ENCODE results near the gene ADAMTS18.

DNA sequence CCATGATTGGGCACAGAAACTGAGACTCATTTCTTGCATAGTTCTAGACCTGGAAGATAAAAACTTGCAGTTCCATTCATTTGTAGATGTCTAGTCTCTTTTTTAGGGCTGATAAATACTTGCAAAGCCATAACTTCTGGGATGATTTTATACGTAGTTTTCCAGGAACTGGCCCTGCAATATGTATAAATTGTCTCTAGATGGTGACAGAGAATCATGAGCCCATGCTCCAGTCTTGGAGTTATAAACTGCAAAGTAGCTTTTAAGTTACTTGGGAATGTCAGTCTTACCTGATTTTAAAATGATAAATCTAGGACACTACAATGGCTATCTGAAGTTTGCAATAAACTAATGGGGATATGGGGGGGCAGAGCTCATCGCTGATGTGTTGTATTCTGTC lies 3.0 kb upstream of the ADAMTS18 start:
- TF ChIP-seq, protein P1, sequence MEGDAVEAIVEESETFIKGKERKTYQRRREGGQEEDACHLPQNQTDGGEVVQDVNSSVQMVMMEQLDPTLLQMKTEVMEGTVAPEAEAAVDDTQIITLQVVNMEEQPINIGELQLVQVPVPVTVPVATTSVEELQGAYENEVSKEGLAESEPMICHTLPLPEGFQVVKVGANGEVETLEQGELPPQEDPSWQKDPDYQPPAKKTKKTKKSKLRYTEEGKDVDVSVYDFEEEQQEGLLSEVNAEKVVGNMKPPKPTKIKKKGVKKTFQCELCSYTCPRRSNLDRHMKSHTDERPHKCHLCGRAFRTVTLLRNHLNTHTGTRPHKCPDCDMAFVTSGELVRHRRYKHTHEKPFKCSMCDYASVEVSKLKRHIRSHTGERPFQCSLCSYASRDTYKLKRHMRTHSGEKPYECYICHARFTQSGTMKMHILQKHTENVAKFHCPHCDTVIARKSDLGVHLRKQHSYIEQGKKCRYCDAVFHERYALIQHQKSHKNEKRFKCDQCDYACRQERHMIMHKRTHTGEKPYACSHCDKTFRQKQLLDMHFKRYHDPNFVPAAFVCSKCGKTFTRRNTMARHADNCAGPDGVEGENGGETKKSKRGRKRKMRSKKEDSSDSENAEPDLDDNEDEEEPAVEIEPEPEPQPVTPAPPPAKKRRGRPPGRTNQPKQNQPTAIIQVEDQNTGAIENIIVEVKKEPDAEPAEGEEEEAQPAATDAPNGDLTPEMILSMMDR (IDR thresholded peaks at IDR 0.05; ENCODE audit: low read depth, low read length) = peak; percentile 36
- TF ChIP-seq EZH2phosphoT487 (IDR thresholded peaks at IDR 0.05; ENCODE audit: low read depth) = no peak
